Measurements from ENCODE around the gene ARHGAP19.

- TF ChIP-seq TCF4 (CRISPR knock-in tag; IDR thresholded peaks at IDR 0.05; ENCODE audit: borderline replicate concordance) (no peak), TOX (CRISPR knock-in tag; IDR thresholded peaks at IDR 0.05; ENCODE audit: borderline replicate concordance) (no peak), CSDC2 (CRISPR knock-in tag; IDR thresholded peaks at IDR 0.05) (no peak), ARNTL (CRISPR knock-in tag; IDR thresholded peaks at IDR 0.05; ENCODE audit: borderline replicate concordance, low read depth) (no peak)
Measured at GRCh38 chr10:97229322-97230015, 63.0 kb downstream of the ARHGAP19 start.
